ENCODE data around the gene C9orf72.
"Not testable (repeated sequence)": the region's sequence is repeated elsewhere in the genome, so short reads cannot be mapped to it uniquely, and the experiment has no call there.

The C9orf72 gene, protein sequence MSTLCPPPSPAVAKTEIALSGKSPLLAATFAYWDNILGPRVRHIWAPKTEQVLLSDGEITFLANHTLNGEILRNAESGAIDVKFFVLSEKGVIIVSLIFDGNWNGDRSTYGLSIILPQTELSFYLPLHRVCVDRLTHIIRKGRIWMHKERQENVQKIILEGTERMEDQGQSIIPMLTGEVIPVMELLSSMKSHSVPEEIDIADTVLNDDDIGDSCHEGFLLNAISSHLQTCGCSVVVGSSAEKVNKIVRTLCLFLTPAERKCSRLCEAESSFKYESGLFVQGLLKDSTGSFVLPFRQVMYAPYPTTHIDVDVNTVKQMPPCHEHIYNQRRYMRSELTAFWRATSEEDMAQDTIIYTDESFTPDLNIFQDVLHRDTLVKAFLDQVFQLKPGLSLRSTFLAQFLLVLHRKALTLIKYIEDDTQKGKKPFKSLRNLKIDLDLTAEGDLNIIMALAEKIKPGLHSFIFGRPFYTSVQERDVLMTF

DNA sequence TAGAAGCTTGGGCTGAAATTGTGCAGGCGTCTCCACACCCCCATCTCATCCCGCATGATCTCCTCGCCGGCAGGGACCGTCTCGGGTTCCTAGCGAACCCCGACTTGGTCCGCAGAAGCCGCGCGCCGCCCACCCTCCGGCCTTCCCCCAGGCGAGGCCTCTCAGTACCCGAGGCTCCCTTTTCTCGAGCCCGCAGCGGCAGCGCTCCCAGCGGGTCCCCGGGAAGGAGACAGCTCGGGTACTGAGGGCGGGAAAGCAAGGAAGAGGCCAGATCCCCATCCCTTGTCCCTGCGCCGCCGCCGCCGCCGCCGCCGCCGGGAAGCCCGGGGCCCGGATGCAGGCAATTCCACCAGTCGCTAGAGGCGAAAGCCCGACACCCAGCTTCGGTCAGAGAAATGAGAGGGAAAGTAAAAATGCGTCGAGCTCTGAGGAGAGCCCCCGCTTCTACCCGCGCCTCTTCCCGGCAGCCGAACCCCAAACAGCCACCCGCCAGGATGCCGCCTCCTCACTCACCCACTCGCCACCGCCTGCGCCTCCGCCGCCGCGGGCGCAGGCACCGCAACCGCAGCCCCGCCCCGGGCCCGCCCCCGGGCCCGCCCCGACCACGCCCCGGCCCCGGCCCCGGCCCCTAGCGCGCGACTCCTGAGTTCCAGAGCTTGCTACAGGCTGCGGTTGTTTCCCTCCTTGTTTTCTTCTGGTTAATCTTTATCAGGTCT is at the start of gene C9orf72:
TSS of gene C9orf72 (minus strand) at position 564 of the 716 bp plus-strand sequence. CDS start 6,361 bp downstream, outside the sequence.
- peak; percentile 94 for DNase-seq

DNA sequence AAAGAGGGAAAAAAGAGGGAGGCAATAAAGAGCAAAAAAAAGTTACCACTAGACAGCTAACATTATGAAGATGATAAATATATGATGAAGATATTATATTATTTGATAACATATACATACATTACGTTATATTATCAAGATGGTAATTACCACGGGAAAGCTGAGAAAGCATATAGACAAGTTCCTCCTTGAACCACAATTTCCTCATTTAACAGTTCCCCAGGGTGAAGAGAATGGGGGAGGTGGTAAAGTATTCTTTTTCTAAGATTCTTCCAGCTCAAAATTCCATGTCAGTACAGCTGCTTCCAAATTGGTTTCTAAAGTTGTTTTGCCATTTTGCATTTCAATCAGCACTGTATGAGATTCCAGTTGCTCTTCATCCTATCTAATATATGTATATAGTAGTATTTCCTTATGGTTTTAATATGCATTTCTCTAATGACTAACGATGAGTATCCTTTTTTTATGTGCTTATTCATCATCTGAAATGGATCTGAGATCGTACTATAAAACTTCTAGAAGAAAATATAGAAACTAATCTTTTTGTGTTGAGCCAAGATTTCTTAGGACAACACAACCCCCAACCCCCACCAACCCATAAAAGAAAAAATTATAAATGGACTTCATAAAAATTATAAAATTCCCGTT is 49.5 kb upstream of the C9orf72 start:
- peak; percentile 67 for DNase-seq

DNA sequence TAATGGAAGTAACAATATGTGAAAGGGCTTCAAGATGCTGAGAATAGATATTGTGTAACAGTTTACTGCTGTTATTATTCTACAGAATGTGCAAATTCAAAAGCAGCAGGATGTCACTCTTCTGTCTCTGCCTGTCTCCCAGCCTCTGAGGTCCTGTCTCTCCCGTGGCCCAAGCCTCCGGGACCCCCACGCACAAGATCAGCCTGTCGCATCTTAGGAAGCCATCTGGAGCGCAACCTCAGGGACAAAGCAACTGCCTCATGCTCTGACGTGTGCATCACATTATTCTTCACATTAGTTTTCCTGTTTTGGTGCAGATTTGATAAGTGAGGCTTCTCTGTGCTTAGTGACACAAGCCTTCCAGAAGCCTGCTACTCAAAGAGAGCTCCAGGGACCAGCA is 46.5 kb upstream of the C9orf72 start:
- no peak for DNase-seq

DNA sequence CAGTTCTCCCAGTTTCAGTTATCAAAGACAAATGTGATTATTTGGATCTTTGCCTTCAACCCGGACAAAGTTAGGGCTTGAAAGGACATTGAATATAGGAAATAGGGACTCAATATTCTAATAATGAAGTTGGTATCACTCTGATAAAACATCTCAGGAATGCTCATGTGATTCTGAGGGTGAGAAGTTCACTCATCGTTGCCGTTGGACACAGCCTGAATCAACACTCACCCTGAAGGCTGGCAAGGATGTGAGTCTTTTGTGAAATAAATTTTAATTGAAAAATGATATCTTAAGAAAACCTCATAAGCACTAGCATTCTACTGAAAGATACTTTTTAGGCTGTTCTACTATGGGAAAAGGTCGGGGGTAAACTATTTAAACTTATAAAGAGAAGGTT is 44.8 kb upstream of the C9orf72 start:
- DNase-seq = no peak

DNA sequence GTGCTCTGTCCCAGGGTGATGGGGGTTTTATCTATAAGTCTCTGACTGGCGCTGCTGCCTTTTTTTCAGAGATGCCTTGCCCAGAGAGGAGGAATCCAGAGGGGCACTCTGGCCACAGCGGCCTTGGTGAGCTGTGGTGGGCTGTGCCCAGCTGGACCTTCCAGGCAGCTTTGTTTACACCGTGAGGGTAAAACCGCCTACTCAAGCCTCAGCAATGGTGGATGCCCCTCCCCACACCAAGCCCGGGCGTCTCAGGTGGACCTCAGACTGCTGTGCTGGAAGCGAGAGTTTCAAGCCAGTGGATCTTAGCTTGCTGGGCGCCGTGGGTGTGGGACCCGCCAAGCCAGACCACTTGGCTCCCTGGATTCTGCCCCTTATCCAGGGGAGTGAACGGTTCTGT is 41.3 kb upstream of the C9orf72 start:
- DNase-seq = no peak

DNA sequence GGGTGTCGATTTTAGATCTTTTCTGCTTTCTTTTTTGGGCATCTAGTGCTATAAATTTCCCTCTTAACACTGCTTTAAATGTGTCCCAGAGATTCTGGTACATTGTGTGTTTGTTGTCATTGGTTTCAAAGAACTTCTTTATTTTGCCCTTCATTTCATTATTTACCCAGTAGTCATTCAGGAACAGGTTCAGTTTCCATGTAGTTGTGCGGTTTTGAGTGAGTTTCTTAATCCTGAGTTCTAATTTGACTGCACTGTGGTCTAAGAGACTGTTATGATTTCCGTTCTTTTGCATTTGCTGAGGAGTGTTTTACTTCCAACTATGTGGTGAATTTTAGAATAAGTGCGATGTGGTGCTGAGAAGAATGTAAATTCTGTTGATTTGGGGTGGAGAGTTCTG is 38.8 kb upstream of the C9orf72 start:
- not testable (repeated sequence) for DNase-seq

DNA sequence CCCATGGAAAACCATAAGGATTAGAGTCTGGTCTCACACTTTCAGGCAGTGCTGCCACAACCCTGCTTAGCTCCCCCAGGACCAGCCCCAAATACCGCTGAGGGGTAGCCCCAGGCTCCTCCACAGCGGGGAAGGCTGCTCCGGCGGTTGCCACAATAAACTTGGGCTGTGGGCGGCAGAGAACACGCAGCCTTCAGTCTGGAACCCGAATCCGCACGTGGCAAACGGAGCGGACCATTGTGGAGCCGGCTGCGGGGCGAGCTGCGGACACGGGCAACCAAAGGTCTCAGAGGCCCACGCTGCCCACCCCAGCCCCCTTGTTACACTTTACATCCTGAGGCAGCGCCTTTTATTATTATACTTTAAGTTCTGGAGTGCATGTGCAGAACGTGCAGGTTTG is 37.3 kb upstream of the C9orf72 start:
- DNase-seq = no peak

DNA sequence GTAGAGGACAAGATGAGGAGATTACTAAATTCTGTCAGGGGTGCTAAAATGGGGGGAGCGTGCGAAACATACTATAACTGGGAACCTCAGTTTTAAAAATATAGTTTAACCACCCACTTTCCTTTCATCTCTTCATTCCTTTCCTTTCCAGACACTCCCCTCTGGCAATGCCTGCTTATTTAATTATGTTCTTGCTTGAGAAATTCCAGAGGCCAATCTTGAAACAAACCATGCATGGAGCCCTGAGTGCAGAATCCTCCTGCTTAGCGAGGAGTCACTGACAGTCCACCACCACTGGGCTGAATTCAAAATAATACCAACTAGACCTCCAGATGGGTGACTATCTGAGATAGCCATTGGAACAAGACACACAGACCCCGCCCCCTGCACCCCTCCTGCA is 29.7 kb upstream of the C9orf72 start:
- DNase-seq = no peak

DNA sequence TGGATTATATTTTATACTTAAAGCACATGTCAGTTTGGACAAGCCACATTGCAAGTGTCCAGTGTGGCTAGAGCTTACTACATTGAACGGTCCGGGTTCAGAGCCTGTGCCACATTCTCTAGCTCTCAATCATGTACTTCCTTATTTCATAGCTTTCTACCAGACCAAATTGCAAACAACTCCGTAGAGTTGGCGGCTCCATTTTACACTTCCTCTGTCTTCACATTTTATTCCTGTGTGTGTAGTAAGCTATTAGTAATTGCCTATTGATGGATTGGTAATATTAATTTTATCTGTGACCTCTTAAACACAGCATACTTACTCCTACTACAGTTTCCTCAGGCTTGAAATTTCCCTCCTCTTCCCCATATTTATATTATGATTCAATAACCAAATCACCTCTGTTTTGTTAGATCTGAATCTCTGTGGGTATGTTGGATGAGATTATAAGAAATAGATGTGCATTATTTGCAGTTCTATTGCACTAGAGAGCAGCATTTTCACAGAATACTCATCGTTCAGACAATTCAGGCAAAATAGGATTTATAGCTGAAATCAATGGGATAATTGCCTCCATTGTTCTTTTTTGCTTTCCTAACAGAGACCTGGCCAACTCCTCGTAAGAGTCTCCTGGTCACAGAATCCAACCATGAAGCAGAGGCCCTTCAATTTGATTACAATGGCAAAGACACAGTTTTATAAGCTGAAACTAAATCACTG is 29.0 kb upstream of the C9orf72 start:
- peak; percentile 61 for DNase-seq

DNA sequence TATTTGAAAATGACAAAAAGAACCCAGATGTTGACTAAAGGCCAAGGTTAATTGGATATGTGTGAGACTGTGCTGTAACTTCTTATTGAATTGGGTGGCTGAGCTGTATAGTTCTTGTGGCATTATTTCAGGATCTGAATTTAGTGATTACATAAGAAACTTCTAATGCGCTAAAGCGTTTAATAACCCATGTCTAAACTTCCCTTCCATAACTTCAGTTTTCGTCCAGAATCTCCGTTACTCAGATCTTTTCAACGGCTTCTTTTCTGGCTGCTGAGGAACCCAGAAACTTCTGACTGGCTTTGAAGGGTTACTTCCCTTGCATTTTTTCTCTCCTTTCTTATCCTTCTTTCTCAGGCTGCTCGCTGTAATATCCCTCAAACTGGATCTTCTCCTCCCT is 28.1 kb upstream of the C9orf72 start:
- DNase-seq = peak; percentile 66

DNA sequence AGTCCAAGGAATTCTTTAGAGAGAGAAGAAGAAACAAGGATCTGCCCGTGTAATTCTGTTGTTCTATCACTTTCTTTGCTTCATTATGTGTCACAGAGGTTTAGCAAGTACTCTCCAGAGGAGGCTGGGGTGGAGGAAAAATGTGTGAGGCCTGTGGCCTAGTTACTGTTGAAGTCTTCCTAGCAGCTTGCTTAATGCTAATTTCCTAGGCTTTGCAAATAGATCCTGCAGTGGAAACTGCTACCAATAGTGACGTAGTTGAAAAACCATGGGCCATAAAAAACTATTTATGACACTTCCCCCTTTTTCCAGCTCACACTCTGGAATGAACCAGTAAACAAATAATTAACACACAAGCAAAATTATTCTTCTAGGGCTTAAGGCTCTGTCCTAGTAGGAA is 27.0 kb upstream of the C9orf72 start:
- DNase-seq = peak; percentile 93

DNA sequence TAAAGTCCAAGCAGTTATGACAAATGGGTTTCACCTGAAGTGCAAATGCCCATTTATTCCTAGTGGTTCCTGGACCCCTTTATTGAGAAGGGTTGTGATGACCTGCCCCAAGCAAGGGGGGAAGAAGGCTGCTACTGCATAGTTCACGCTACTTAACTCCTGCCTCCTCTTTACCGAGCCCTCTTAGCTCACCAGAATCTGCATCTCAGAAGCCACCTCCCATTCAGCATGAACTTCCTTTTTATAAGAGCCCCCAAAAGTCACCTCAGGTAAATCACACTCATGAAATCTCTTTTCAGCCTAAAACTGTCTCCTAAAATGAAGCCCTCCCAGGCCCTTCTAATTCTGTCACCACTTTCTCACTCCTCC is 26.6 kb upstream of the C9orf72 start:
- DNase-seq = peak; percentile 45

DNA sequence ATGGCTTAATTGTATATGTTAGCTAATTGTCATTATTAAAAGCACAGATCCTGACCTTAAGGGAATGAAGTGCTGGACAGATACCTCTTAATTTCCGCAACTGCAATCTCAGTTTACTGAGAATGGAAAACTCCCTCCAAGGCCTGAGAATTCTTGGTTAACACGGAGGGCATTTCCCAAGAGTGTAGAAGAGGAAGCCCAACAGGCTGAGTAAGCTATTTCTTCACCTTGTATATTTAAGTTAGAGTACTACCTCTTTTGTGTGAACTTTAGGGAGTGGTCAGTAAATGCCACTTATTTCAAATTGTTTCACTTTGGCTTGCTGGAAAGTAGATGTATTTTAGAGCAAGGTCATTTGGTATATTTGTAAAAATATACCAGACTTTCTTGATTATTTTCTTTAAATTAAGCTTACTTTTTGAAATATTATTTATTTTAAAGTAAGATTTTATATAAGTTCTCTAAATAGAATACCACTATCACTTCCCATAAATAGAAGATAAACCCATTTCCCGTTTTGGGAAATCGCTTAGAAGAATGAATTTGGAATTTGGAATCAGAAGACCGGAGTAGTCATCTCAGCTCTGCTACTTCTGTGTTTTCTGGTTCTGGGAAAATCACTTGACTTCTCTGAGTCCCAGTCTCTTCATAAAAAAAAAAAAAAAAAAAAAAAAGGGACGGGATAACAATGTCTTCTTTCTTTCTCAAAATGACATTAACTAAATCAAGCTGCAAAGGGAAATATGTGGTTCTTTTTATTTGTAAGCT is 26.0 kb upstream of the C9orf72 start:
- DNase-seq = peak; percentile 95

DNA sequence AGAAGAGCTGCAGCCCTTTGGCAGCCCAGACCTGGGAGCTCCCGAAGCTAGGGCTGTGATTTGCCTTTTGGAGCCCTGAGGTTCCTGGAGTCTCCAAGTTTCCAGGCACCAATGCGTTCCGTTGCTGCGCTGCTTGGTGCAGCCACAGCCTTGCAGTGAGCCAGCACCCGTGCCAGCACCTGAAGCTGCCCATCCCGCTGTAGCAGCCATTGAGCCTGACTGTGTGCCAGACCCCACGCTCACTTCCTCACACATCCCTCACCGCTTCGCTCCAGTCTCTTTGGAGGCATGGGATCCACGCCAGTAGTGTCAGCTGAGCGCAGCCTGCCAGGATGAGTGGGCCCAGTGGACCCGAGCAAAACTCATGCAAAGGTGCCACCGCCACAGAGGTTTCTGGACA is 22.5 kb upstream of the C9orf72 start:
- DNase-seq = no peak

DNA sequence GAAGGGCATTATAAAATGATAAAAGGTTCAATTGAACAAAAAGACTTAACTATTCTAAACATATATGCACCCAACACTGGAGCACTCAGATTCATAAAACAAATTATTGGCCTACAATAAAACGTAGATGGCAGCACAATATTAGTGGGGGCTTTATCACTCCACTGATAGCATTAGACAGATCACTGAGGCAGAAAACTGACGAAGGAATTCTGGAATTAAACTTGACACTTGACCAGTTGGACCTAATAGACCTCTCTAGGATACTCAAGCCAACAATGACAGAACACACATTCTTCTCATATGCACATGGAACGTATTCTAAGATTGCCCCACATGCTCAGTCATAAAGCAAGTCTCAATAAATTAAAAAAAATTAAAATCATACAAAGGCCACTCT is 18.4 kb upstream of the C9orf72 start:
- no peak for DNase-seq

DNA sequence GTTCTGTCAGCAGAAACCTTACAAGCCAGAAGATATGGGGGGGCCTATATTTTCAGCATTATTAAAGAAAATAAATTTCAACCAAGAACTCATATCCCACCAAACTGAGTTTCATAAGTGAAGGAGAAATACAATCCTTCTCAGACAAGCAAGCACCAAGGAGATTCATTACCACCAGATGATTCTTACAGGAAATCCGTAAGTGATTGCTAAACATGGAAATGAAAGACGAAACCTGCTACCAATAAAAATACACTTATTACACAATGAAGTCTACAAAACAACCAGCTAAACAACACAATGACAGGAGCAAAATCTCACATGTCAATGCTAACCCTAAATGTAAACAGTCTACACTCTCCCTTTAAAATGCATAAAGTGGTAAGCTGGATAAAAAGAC is 17.8 kb upstream of the C9orf72 start:
- DNase-seq = peak; percentile 77

DNA sequence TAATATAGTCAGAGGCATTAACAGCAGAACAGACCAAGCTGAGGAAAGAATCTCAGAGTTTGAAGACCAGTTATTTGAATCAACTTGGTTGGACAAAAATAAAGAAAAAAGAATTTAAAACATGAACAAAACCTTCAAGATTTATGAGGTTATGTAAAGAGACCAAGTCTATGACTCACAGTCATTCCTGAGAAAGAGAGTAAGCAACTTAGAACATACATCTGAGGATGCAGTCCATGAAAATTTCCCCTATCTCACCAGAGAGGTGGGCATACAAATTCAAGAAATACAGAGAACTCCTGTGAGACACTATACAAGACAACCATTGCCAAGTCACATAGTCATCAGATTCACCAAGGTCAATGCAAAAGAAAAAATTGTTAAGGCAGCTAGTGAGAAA is 17.4 kb upstream of the C9orf72 start:
- DNase-seq = peak; percentile 30

DNA sequence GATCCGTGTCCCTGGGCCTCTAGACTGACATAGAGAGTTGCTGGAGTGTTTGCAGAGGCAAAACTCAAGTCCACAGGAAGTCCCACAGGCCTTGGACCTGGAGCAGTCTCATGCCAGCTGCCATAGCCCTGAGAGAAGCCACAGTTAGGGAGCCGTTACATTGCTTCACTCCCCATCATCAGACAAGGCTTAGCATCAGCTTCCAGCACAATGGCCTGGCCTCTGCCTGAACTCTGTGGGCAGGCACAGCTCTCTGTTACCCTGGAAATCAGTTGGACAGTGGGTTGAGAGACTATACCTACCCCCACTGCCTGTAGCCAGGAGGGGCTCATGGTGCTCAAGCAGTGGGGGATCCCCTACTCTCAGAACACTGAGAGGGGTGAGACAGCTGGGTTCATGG is 16.2 kb upstream of the C9orf72 start:
- no peak for DNase-seq

DNA sequence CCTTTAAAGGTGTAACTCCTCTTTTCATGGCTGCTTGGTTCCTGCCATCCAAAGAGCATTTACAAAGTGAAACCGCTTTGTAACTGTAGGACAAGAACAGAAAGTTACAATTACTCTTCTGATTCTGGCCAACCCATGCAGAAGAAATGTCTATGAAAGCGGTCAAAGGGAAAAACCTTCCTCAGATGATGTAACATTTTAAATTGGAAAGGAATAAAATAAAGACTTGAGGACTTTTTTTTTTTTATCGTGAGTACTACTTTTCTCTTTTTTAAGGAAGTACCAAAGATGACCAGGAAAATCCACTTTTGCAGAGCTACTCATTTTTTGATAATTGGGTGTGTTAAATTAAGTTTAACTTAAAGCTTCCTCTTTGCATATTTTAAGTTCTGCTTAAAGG is 13.0 kb upstream of the C9orf72 start:
- peak; percentile 82 for DNase-seq

DNA sequence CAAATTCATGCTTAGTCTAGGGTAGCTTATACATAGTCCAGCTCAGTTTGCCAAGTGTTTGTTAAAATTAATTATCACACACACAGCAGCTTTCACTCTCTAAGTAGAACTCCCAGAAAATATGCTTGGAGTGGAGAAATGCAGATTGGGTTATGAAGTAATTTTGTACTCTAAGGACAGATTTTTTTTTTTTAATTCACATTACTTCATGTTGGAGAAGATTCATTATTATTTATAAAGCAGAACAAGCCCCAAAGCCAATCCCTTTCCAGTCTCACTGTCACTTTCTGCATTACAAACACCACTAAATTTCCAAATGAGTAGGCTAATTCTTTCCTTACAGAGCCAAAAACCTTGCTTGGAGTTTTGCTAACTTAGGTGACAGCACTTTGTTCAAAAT is 11.7 kb upstream of the C9orf72 start:
- DNase-seq = peak; percentile 73

DNA sequence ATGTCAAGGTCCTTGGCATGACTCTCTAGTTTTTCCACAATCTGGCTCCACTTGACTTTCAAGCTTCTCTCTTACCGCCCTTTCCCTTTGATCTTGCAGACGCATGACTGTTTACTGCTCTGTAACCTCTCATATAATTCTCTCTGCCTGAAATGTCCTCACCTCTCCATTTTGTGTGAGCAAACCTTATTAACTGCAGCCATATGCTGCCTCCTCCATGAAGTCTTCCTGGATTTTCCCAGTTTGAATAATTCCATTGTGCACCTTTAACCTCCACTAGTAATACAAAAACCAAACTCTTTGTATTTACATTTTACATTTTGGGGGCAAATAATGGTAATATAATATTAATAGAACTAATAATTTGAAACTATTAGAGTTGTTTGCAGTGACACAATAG is 9.5 kb upstream of the C9orf72 start:
- no peak for DNase-seq

DNA sequence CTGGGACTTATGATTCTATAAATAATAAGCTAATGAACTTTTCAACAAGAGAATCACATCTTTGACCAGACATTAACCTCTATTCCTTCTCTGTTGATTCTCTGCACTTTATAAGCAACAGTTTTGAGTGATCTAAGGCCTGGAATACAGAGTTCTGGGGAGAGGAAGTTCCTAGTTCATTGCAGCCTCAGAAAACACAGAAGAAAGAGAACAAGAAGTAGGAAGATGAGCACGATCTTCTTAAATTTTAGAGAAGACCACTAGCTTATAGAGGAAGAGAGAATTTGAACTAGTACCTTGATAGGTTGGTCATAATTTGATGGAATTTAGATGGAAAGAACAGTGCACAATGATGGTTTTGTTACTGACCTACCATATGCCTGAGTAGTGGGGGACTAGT is 8.5 kb upstream of the C9orf72 start:
- DNase-seq = no peak
